ENCODE results near the gene PKD2L1.
"Not testable (repeated sequence)": the region's sequence is repeated elsewhere in the genome, so short reads cannot be mapped to it uniquely, and the experiment has no call there.

The PKD2L1 gene

GRCh38 chr10:100297242-100297641, 32.8 kb downstream of the PKD2L1 start:
- Histone ChIP-seq H2BK15ac (ENCODE audit: low read length) (no peak overlapping the region), H3K14ac (ENCODE audit: low read length) (no peak overlapping the region), H3K23ac (ENCODE audit: low read depth, low read length, poor library complexity) (no peak overlapping the region), H2BK5ac (ENCODE audit: low read length) (no peak overlapping the region), H3K79me1 (ENCODE audit: low read depth, low read length) (no peaks in the 10 kb centered on the region), H3K36me3 (replicated peaks in 1 of 2; ENCODE audit: control insufficient read depth in 2 of 2, insufficient read depth in 2 of 2, low read length in 2 of 2) (no peaks in the 10 kb centered on the region), H2BK120ac (ENCODE audit: low read depth, low read length) (no peak overlapping the region), H2BK12ac (ENCODE audit: low read length) (no peak overlapping the region), H4K91ac (ENCODE audit: low read depth, low read length, poor library complexity) (no peak overlapping the region), H2AK5ac (ENCODE audit: low read depth, low read length) (peak overlapping the region; percentile 93), H3K9ac (ENCODE audit: low read depth, low read length, poor library complexity) (no peak overlapping the region), H3K4me1 (ENCODE audit: control insufficient read depth in 2 of 2, insufficient read depth in 1 of 2, low read depth in 1 of 2, low read length in 2 of 2) (peaks cover 0 to 20% of the 10 kb centered on the region in 2 donors), H3K4me3 (ENCODE audit: low read length in 2 of 2) (no peak overlapping the region), H3K4me2 (ENCODE audit: insufficient read depth, low read length, poor library complexity, severe bottlenecking) (no peak overlapping the region), H3K18ac (ENCODE audit: low read length) (no peak overlapping the region), H3K9me3 (replicated peaks in 1 of 2; ENCODE audit: control insufficient read depth in 2 of 2, insufficient read depth in 1 of 2, low read depth in 1 of 2, low read length in 2 of 2) (no peaks in the 10 kb centered on the region), H3K27me3 (ENCODE audit: control insufficient read depth in 3 of 3, insufficient read depth in 3 of 3, low read depth in 1 of 3, low read length in 3 of 3) (peaks cover 0 to 52% (median 0%) of the 10 kb centered on the region in 3 experiments), H3K27ac (replicated peaks; ENCODE audit: low read length) (no peak overlapping the region), H2AFZ (ENCODE audit: low read length) (no peak overlapping the region), H3K4ac (ENCODE audit: low read length) (no peak overlapping the region), H4K8ac (ENCODE audit: low read depth, low read length) (no peak overlapping the region)
- no peak for DNase-seq (ENCODE audit: low spot score)
- WGBS, 2 donors (ENCODE audit: extremely low coverage in 2 of 2, insufficient read length in 2 of 2, insufficient replicate concordance in 1 of 2), result no CpG with 5 or more reads among the region's 9 CpGs

DNA sequence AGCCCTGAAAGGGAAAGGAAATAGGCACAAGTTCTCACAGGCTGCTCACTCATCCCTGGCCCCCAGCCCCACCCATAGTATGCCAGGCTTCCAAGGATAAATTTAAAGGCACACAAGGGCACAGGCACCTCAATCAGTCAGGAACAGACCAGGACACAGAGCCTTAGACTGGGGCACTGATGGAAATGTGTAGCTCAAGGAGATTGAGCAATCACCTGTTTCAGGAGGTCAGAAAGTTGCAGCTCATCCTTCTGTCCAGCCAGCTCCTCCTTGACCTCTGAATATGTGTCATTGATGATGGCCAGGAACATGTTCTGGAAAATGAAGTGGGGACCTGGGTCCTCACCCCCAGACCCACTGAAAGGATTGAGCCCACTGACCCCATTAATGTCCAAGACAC, 37.0 kb downstream of the PKD2L1 start:
- Histone ChIP-seq H3K18ac (ENCODE audit: low read length) (no peak overlapping the region), H3K4ac (ENCODE audit: low read length) (no peak overlapping the region), H2BK12ac (ENCODE audit: low read length) (no peak overlapping the region), H3K9ac (ENCODE audit: low read depth, low read length, poor library complexity) (peak overlapping the region; percentile 2), H3K79me1 (ENCODE audit: low read depth, low read length) (no peaks in the 10 kb centered on the region), H2BK15ac (ENCODE audit: low read length) (no peak overlapping the region), H2BK120ac (ENCODE audit: low read depth, low read length) (no peak overlapping the region), H3K23ac (ENCODE audit: low read depth, low read length, poor library complexity) (no peak overlapping the region), H2BK5ac (ENCODE audit: low read length) (no peak overlapping the region), H4K91ac (ENCODE audit: low read depth, low read length, poor library complexity) (no peak overlapping the region), H3K9me3 (replicated peaks in 1 of 2; ENCODE audit: control insufficient read depth in 2 of 2, insufficient read depth in 1 of 2, low read depth in 1 of 2, low read length in 2 of 2) (no peaks in the 10 kb centered on the region), H3K36me3 (replicated peaks in 1 of 2; ENCODE audit: control insufficient read depth in 2 of 2, insufficient read depth in 2 of 2, low read length in 2 of 2) (no peaks in the 10 kb centered on the region), H3K4me3 (ENCODE audit: low read length in 2 of 2) (no peak overlapping the region), H2AFZ (ENCODE audit: low read length) (no peak overlapping the region), H3K14ac (ENCODE audit: low read length) (no peak overlapping the region), H3K4me1 (ENCODE audit: control insufficient read depth in 2 of 2, insufficient read depth in 1 of 2, low read depth in 1 of 2, low read length in 2 of 2) (no peaks in the 10 kb centered on the region), H3K4me2 (ENCODE audit: insufficient read depth, low read length, poor library complexity, severe bottlenecking) (no peak overlapping the region), H3K27me3 (ENCODE audit: control insufficient read depth in 3 of 3, insufficient read depth in 3 of 3, low read depth in 1 of 3, low read length in 3 of 3) (peaks cover 0 to 77% (median 0%) of the 10 kb centered on the region in 3 experiments), H3K27ac (replicated peaks; ENCODE audit: low read length) (no peak overlapping the region), H2AK5ac (ENCODE audit: low read depth, low read length) (no peak overlapping the region), H4K8ac (ENCODE audit: low read depth, low read length) (no peak overlapping the region)
- no peak for DNase-seq (ENCODE audit: low spot score)

- peaks cover 0 to 73% (median 0%) of the 10 kb centered on the region in 3 experiments for H3K27me3 ChIP-seq (ENCODE audit: control insufficient read depth in 3 of 3, insufficient read depth in 3 of 3, low read depth in 1 of 3, low read length in 3 of 3)
- H2AFZ ChIP-seq (ENCODE audit: low read length); H3K9ac ChIP-seq (ENCODE audit: low read depth, low read length, poor library complexity); H2AK5ac ChIP-seq (ENCODE audit: low read depth, low read length); H3K4me1 ChIP-seq (ENCODE audit: control insufficient read depth in 2 of 2, insufficient read depth in 1 of 2, low read depth in 1 of 2, low read length in 2 of 2); H3K4me2 ChIP-seq (ENCODE audit: insufficient read depth, low read length, poor library complexity, severe bottlenecking); H3K4me3 ChIP-seq (ENCODE audit: low read length in 2 of 2); H3K9me3 ChIP-seq (replicated peaks in 1 of 2; ENCODE audit: control insufficient read depth in 2 of 2, insufficient read depth in 1 of 2, low read depth in 1 of 2, low read length in 2 of 2); H2BK5ac ChIP-seq (ENCODE audit: low read length); H3K4ac ChIP-seq (ENCODE audit: low read length); H2BK12ac ChIP-seq (ENCODE audit: low read length); H3K36me3 ChIP-seq (replicated peaks in 1 of 2; ENCODE audit: control insufficient read depth in 2 of 2, insufficient read depth in 2 of 2, low read length in 2 of 2); H4K91ac ChIP-seq (ENCODE audit: low read depth, low read length, poor library complexity); H3K79me1 ChIP-seq (ENCODE audit: low read depth, low read length); H2BK120ac ChIP-seq (ENCODE audit: low read depth, low read length); H3K18ac ChIP-seq (ENCODE audit: low read length); H4K8ac ChIP-seq (ENCODE audit: low read depth, low read length); H3K27ac ChIP-seq (replicated peaks; ENCODE audit: low read length); DNase-seq (ENCODE audit: low spot score); H2BK15ac ChIP-seq (ENCODE audit: low read length); H3K14ac ChIP-seq (ENCODE audit: low read length); H3K23ac ChIP-seq (ENCODE audit: low read depth, low read length, poor library complexity): not testable (repeated sequence)
- WGBS, 2 donors (ENCODE audit: extremely low coverage in 2 of 2, insufficient read length in 2 of 2, insufficient replicate concordance in 1 of 2), result no CpG with 5 or more reads among the region's 4 CpGs
These were observed 37.7 kb downstream of the PKD2L1 start for GRCh38 chr10:100292300-100292699.

- Histone ChIP-seq H2AFZ (ENCODE audit: low read length) (no peak overlapping the region), H3K14ac (ENCODE audit: low read length) (no peak overlapping the region), H3K36me3 (replicated peaks in 1 of 2; ENCODE audit: control insufficient read depth in 2 of 2, insufficient read depth in 2 of 2, low read length in 2 of 2) (no peaks in the 10 kb centered on the region), H3K9ac (ENCODE audit: low read depth, low read length, poor library complexity) (no peak overlapping the region), H2BK12ac (ENCODE audit: low read length) (no peak overlapping the region), H3K9me3 (replicated peaks in 1 of 2; ENCODE audit: control insufficient read depth in 2 of 2, insufficient read depth in 1 of 2, low read depth in 1 of 2, low read length in 2 of 2) (no peaks in the 10 kb centered on the region), H2BK120ac (ENCODE audit: low read depth, low read length) (no peak overlapping the region), H2BK15ac (ENCODE audit: low read length) (no peak overlapping the region), H2AK5ac (ENCODE audit: low read depth, low read length) (no peak overlapping the region), H3K18ac (ENCODE audit: low read length) (no peak overlapping the region), H4K8ac (ENCODE audit: low read depth, low read length) (no peak overlapping the region), H3K4me3 (ENCODE audit: low read length in 2 of 2) (no peak overlapping the region), H3K27me3 (ENCODE audit: control insufficient read depth in 3 of 3, insufficient read depth in 3 of 3, low read depth in 1 of 3, low read length in 3 of 3) (peaks cover 0 to 64% (median 0%) of the 10 kb centered on the region in 3 experiments), H3K4ac (ENCODE audit: low read length) (no peak overlapping the region), H3K79me1 (ENCODE audit: low read depth, low read length) (no peaks in the 10 kb centered on the region), H3K27ac (replicated peaks; ENCODE audit: low read length) (no peak overlapping the region), H3K4me2 (ENCODE audit: insufficient read depth, low read length, poor library complexity, severe bottlenecking) (no peak overlapping the region), H3K23ac (ENCODE audit: low read depth, low read length, poor library complexity) (no peak overlapping the region), H2BK5ac (ENCODE audit: low read length) (no peak overlapping the region), H3K4me1 (ENCODE audit: control insufficient read depth in 2 of 2, insufficient read depth in 1 of 2, low read depth in 1 of 2, low read length in 2 of 2) (peaks cover 0 to 4% of the 10 kb centered on the region in 2 donors), H4K91ac (ENCODE audit: low read depth, low read length, poor library complexity) (no peak overlapping the region)
- WGBS, 2 donors (ENCODE audit: extremely low coverage in 2 of 2, insufficient read length in 2 of 2, insufficient replicate concordance in 1 of 2), result no CpG with 5 or more reads among the region's 3 CpGs
- no peak for DNase-seq (ENCODE audit: low spot score)
These were observed 38.7 kb downstream of the PKD2L1 start for GRCh38 chr10:100291356-100291755.

All from neuronal stem cell (in vitro differentiated cells).